ENCODE data around the gene EMSY. TPM values are rescaled to one million over a fixed set of nuclear protein-coding genes. Genes with fewer than 3 reads are reported as not detected.
"Not testable (repeated sequence)": the region's sequence is repeated elsewhere in the genome, so short reads cannot be mapped to it uniquely, and the experiment has no call there.

Gene EMSY
- total and polyA plus RNA-seq, 10 donors, result 3.8 to 81.8 (median 32.1) TPM

GRCh38 chr11:76579056-76579751, 134.4 kb downstream of the EMSY start:
- Histone ChIP-seq H3K9me3 (no peaks in the 10 kb centered on the region), H3K4me1 (peaks cover 20 to 49% (median 29%) of the 10 kb centered on the region in 6 donors), H3K27me3 (replicated peaks in 1 of 7) (peaks cover 0 to 4% (median 0%) of the 10 kb centered on the region in 7 donors), H3K27ac (peak overlapping the region; percentile 68 to 92 (median 84)), H3K4me3 (peak overlapping the region in 1 of 8 donors; percentile 5), H3K36me3 (no peaks in the 10 kb centered on the region)
- no peak for DNase-seq
- 41 to 79% (median 63%) methylated on average over 14 to 18 of the region's 18 CpGs for WGBS, 5 donors
- intact Hi-C loops (cut with DNase I; ENCODE audit: low total_unique reads), result no loop called here
- TF ChIP-seq POLR2AphosphoS5 (IDR thresholded peaks at IDR 0.05) (peak; percentile 37 to 66 (median 56)), CTCF (IDR thresholded peaks at IDR 0.05 in 8 of 11, conservative IDR thresholded peaks at IDR 0.05 in 3 of 11) (peak in 6 of 11 experiments; percentile 6 to 40 (median 22)), POLR2A (IDR thresholded peaks at IDR 0.05) (no peak)

- H3K9me3 ChIP-seq, result no peaks in the 10 kb centered on the region
- H3K27ac ChIP-seq, result peak overlapping the region; percentile 68 to 92 (median 84)
- WGBS, 5 donors, result 70 to 92% (median 76%) methylated on average over 5 of the region's 5 CpGs
- no peak overlapping the region for H3K4me3 ChIP-seq
- TF ChIP-seq POLR2AphosphoS5 (IDR thresholded peaks at IDR 0.05) (no peak), POLR2A (IDR thresholded peaks at IDR 0.05) (no peak), CTCF (IDR thresholded peaks at IDR 0.05 in 8 of 11, conservative IDR thresholded peaks at IDR 0.05 in 3 of 11) (no peak)
- no peak for DNase-seq
- peaks cover 20 to 49% (median 29%) of the 10 kb centered on the region in 6 donors for H3K4me1 ChIP-seq
- H3K36me3 ChIP-seq, result no peaks in the 10 kb centered on the region
- peaks cover 0 to 4% (median 0%) of the 10 kb centered on the region in 7 donors for H3K27me3 ChIP-seq (replicated peaks in 1 of 7)
- intact Hi-C loops (cut with DNase I; ENCODE audit: low total_unique reads), result no loop called here
These were observed 134.9 kb downstream of the EMSY start for GRCh38 chr11:76579752-76580151.

- H3K36me3 ChIP-seq; H3K4me3 ChIP-seq; H3K27ac ChIP-seq; H3K27me3 ChIP-seq (replicated peaks in 1 of 7); DNase-seq; intact Hi-C loops (cut with DNase I; ENCODE audit: low total_unique reads); H3K9me3 ChIP-seq: not testable (repeated sequence)
- 92 to 94% (median 93%) methylated on average over 14 to 31 of the region's 31 CpGs for WGBS, 5 donors
- peaks cover 20 to 40% (median 24%) of the 10 kb centered on the region in 6 donors for H3K4me1 ChIP-seq
These were observed 137.7 kb downstream of the EMSY start for GRCh38 chr11:76582471-76582870.

- Histone ChIP-seq H3K9me3 (peaks cover 0 to 3% (median 0%) of the 10 kb centered on the region in 8 donors), H3K36me3 (no peaks in the 10 kb centered on the region), H3K4me1 (peaks cover 10 to 33% (median 23%) of the 10 kb centered on the region in 6 donors), H3K27ac (peak overlapping the region; percentile 59 to 84 (median 77)), H3K4me3 (no peak overlapping the region), H3K27me3 (replicated peaks in 1 of 7) (no peaks in the 10 kb centered on the region)
- TF ChIP-seq POLR2AphosphoS5 (IDR thresholded peaks at IDR 0.05) (no peak), POLR2A (IDR thresholded peaks at IDR 0.05) (no peak), CTCF (IDR thresholded peaks at IDR 0.05 in 8 of 11, conservative IDR thresholded peaks at IDR 0.05 in 3 of 11) (no peak)
- intact Hi-C loops (cut with DNase I; ENCODE audit: low total_unique reads), result no loop called here
- 38 to 50% (median 44%) methylated on average over 5 of the region's 5 CpGs for WGBS, 5 donors
- no peak for DNase-seq
These were observed 143.1 kb downstream of the EMSY start for GRCh38 chr11:76587820-76588454.

Data from spleen (tissue), 11 donors.